SU-DHL-6 (cell line): Measurements from ENCODE around the gene RCC2.

Experiments
- EZH2phosphoT487 ChIP-seq: fragments of 200-600 bp; sonication (generic), shearing (Covaris generic); conservative IDR thresholded peaks from 2 replicates; pipeline ENCODE4 v1.6.1; 2018; ENCODE audit warnings: mild to moderate bottlenecking, antibody characterized with exemption, low read length, moderate library complexity, mixed read lengths
- TF ChIP-seq, protein P1 (sequence below): fragments of 200-600 bp; sonication (generic); IDR thresholded peaks from one replicate; pipeline ENCODE4 v1.5.1; 2017; ENCODE audit warnings: antibody characterized with exemption, mild to moderate bottlenecking, low read length, moderate library complexity; ENCODE audit not compliant: insufficient read depth, poor library complexity, severe bottlenecking

DNA sequence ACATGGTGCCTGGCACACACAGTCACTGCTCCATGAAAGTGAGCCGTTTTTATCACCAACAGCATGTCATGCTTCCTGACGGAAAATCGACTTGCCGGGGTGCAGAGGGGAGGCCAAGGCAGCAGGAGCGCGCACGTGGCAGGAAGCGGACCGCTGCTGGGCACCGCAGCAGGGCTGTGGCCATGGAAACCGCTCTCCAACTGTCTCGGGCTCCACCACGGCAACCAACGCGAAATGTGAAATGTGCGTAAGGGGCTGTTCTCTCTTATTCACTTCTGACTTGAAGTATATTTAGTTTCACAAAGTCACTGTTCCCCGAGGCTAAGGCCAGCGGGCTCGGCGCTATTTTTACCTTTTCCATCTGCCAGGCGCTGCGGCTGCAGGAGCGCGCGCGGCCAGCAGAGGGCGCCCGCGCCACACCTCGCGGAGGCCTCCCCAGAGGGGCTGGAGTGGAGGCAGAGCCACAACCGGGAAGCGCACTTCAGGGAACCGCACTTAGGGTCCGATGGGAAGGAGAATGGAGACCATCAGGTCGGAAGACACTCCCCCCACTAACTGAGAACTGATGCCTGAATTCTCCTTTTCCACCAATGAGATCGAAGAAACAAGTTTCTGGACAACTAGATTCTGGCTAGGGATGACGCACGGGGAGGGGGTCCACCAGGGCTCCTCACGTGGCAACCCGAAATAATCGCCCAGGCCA is 19.7 kb downstream of the RCC2 start:
- TF ChIP-seq, protein P1, sequence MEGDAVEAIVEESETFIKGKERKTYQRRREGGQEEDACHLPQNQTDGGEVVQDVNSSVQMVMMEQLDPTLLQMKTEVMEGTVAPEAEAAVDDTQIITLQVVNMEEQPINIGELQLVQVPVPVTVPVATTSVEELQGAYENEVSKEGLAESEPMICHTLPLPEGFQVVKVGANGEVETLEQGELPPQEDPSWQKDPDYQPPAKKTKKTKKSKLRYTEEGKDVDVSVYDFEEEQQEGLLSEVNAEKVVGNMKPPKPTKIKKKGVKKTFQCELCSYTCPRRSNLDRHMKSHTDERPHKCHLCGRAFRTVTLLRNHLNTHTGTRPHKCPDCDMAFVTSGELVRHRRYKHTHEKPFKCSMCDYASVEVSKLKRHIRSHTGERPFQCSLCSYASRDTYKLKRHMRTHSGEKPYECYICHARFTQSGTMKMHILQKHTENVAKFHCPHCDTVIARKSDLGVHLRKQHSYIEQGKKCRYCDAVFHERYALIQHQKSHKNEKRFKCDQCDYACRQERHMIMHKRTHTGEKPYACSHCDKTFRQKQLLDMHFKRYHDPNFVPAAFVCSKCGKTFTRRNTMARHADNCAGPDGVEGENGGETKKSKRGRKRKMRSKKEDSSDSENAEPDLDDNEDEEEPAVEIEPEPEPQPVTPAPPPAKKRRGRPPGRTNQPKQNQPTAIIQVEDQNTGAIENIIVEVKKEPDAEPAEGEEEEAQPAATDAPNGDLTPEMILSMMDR: peak; percentile 97
- TF ChIP-seq EZH2phosphoT487: no peak
